GM21723 (cell line): ENCODE data around the gene EPHB1.
"Not testable (repeated sequence)": the region's sequence is repeated elsewhere in the genome, so short reads cannot be mapped to it uniquely, and the experiment has no call there.

ENCODE experiments used
- ATAC-seq: cut with Tn5 transposase; IDR thresholded peaks from one replicate; pipeline ENCODE4 v1.9.1; 2021; ENCODE audit warnings: mild to moderate bottlenecking, moderate library complexity; ENCODE audit not compliant: unreplicated experiment

EPHB1 gene

GRCh38 chr3:135034291-135034768 lies 239.3 kb downstream of the EPHB1 start:
- ATAC-seq = no peak

- no peak for ATAC-seq
Observed at GRCh38 chr3:135034891-135035440, 239.9 kb downstream of the EPHB1 start.

- no peak for ATAC-seq
Observed at GRCh38 chr3:135038186-135038585, 243.1 kb downstream of the EPHB1 start.

- ATAC-seq = not testable (repeated sequence)
Observed at GRCh38 chr3:135039536-135039935, 244.5 kb downstream of the EPHB1 start.

GRCh38 chr3:135040321-135041240 lies 245.5 kb downstream of the EPHB1 start:
- no peak for ATAC-seq

GRCh38 chr3:135041601-135042000 lies 246.5 kb downstream of the EPHB1 start:
- ATAC-seq = no peak

GRCh38 chr3:135047061-135047460 lies 252.0 kb downstream of the EPHB1 start:
- no peak for ATAC-seq

GRCh38 chr3:135050536-135050935 lies 255.5 kb downstream of the EPHB1 start:
- no peak for ATAC-seq

GRCh38 chr3:135051409-135051973 lies 256.4 kb downstream of the EPHB1 start:
- ATAC-seq = no peak

- no peak for ATAC-seq
Observed at GRCh38 chr3:135055449-135055848, 260.4 kb downstream of the EPHB1 start.

- no peak for ATAC-seq
Observed at GRCh38 chr3:135056084-135056730, 261.1 kb downstream of the EPHB1 start.

GRCh38 chr3:135056733-135057310 lies 261.8 kb downstream of the EPHB1 start:
- no peak for ATAC-seq

- ATAC-seq = no peak
Observed at GRCh38 chr3:135057996-135058395, 262.9 kb downstream of the EPHB1 start.

GRCh38 chr3:135059580-135059979 lies 264.5 kb downstream of the EPHB1 start:
- no peak for ATAC-seq

- ATAC-seq = not testable (repeated sequence)
Observed at GRCh38 chr3:135066844-135067727, 272.0 kb downstream of the EPHB1 start.

- no peak for ATAC-seq
Observed at GRCh38 chr3:135068011-135068410, 273.0 kb downstream of the EPHB1 start.

- no peak for ATAC-seq
Observed at GRCh38 chr3:135069406-135069805, 274.3 kb downstream of the EPHB1 start.

GRCh38 chr3:135071483-135071882 lies 276.4 kb downstream of the EPHB1 start:
- ATAC-seq = no peak

GRCh38 chr3:135072431-135072830 lies 277.4 kb downstream of the EPHB1 start:
- no peak for ATAC-seq

GRCh38 chr3:135075157-135075556 lies 280.1 kb downstream of the EPHB1 start:
- ATAC-seq = no peak
